ENCODE data around the gene FBH1.

DNA sequence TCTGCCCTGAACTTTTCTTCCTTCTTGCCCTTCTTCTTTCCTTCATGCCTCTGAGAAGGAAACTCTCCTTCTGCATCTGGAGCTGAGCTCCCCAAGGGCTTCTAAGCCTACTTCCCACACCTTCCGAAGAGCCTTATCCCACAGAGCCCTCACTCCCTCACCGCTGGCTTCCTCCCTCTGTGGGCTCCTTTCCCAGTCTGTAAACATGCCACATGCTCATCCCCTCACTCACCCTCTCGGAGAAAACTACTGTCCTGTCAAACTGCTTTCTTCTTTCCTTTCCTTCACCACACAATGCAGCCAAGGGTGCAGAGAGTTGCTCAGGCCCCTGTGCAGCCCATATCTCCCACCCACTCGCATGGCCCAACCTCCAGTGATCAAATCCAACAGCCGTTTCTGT is 18.4 kb upstream of the FBH1 start:
- TF ChIP-seq POLR2A (IDR thresholded peaks at IDR 0.05; ENCODE audit: low read length) = no peak
- no peak for TF ChIP-seq GATA1 (IDR thresholded peaks at IDR 0.05; ENCODE audit: low read depth, low read length)

Data from erythroblast (primary cell).